Activated CD8-positive, alpha-beta T cell treated with anti-CD3 and anti-CD28 coated beads for 36 hours (primary cell): ENCODE measurements around the gene PTK6. TPM values are rescaled to one million over a fixed set of nuclear protein-coding genes. Genes with fewer than 3 reads are reported as not detected.

Experiments
- ATAC-seq: fragments of 200-7000 bp; cut with Tn5 transposase; one replicate; pipeline ENCODE4 v1.10.0; 2021; ENCODE audit warnings: mild to moderate bottlenecking, moderate library complexity
- CTCF ChIA-PET: fragments of 350-600 bp; sonication (Branson Sonifier 250); formaldehyde crosslinking; loops from one replicate; lab custom pipeline; 2021; ENCODE audit warnings: antibody characterized with exemption; lab: Charles Lee
- POLR2A ChIA-PET: fragments of 350-600 bp; sonication (Branson Sonifier 250); formaldehyde crosslinking; loops from one replicate; lab custom pipeline; 2021; ENCODE audit warnings: antibody characterized with exemption; lab: Charles Lee
- DNase-seq: peaks from one replicate; pipeline ENCODE4 v3.0.0-alpha.2; 2020
- H3K27ac Mint-ChIP-seq: one replicate; pipeline ENCODE4 v1.8.0; 2021; ENCODE audit warnings: mild to moderate bottlenecking, mixed read lengths
- H3K27me3 Mint-ChIP-seq: one replicate; pipeline ENCODE4 v1.8.0; 2021; ENCODE audit warnings: mixed read lengths
- H3K36me3 Mint-ChIP-seq: one replicate; pipeline ENCODE4 v1.8.0; 2021; ENCODE audit warnings: low read depth, mixed read lengths
- H3K4me1 Mint-ChIP-seq: one replicate; pipeline ENCODE4 v1.8.0; 2021; ENCODE audit warnings: low read depth, mixed read lengths
- H3K4me3 Mint-ChIP-seq: one replicate; pipeline ENCODE4 v1.8.0; 2021; ENCODE audit warnings: mild to moderate bottlenecking, moderate library complexity, mixed read lengths
- H3K9me3 Mint-ChIP-seq: one replicate; pipeline ENCODE4 v1.8.0; 2021; ENCODE audit warnings: mixed read lengths
- intact Hi-C: fragments of 100-400 bp; cut with micrococcal nuclease; formaldehyde crosslinking; loops from one replicate; pipeline ENCODE4 v1.10.0; 2022
- total RNA-seq, 2 experiments: library from RNA; stranded (reverse); gene quantifications; one replicate each; pipeline ENCODE4 v1.2.3, GENCODE V29; 2021
- TF ChIP-seq, protein P1 (sequence below): fragments of 200-600 bp; IDR thresholded peaks from one replicate; pipeline ENCODE4 v1.8.0; 2022; ENCODE audit warnings: antibody characterized with exemption, mild to moderate bottlenecking

PTK6 gene
- total RNA-seq, 2 experiments from 2014 or later: 0.18 TPM; not detected in 1

DNA sequence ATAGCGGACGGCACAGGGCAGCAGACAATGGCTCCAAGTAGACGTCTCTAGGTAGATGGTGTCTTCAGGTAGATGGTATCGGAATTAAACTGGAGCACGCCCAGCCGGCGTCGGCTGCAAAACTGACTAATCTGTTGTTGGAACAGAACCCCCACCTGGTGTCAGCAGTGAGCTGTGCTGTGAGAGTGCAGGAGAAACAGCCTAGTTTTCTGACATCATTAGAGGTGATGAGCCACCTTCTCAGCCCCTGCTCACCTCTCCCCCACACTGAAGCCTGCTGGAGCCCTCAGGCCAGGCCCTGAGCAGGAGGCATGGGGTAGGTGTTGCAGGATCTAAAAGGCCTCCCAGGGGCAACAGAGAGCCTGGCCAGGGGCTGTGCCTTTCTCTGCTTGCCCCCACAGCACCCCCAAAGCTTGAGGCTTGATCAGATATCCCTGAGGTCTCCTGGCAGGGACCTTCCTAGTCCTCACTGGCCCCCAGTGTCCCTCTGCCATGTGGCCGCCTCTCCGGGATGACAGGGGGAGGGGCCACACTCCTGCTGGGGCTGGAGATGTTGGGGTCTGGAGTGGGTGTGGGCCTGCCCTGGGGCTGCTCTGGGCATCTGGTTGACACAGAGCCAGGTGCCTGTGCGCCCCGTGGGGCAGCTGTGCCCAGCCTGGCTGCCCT is 43.8 kb upstream of the PTK6 start:
- no peak overlapping the region for H3K4me3 Mint-ChIP-seq
- H3K27me3 Mint-ChIP-seq: peaks cover 3% of the 10 kb centered on the region
- no peaks in the 10 kb centered on the region for H3K36me3 Mint-ChIP-seq
- TF ChIP-seq, protein P1, sequence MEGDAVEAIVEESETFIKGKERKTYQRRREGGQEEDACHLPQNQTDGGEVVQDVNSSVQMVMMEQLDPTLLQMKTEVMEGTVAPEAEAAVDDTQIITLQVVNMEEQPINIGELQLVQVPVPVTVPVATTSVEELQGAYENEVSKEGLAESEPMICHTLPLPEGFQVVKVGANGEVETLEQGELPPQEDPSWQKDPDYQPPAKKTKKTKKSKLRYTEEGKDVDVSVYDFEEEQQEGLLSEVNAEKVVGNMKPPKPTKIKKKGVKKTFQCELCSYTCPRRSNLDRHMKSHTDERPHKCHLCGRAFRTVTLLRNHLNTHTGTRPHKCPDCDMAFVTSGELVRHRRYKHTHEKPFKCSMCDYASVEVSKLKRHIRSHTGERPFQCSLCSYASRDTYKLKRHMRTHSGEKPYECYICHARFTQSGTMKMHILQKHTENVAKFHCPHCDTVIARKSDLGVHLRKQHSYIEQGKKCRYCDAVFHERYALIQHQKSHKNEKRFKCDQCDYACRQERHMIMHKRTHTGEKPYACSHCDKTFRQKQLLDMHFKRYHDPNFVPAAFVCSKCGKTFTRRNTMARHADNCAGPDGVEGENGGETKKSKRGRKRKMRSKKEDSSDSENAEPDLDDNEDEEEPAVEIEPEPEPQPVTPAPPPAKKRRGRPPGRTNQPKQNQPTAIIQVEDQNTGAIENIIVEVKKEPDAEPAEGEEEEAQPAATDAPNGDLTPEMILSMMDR: peak; percentile 48
- ChIA-PET POLR2A (no interaction called here), CTCF (interaction anchor here (1.1 to 2.5 kb wide), 5 partner anchors 9 to 61 kb away, joined by 3 to 11 read pairs (median 3); partner anchors contain the start of gene PTK6)
- H3K4me1 Mint-ChIP-seq: no peaks in the 10 kb centered on the region
- DNase-seq (peak; percentile 83), ATAC-seq (peak; percentile 98)
- no peaks in the 10 kb centered on the region for H3K9me3 Mint-ChIP-seq
- intact Hi-C loops: no loop called here
- no peak overlapping the region for H3K27ac Mint-ChIP-seq

DNA sequence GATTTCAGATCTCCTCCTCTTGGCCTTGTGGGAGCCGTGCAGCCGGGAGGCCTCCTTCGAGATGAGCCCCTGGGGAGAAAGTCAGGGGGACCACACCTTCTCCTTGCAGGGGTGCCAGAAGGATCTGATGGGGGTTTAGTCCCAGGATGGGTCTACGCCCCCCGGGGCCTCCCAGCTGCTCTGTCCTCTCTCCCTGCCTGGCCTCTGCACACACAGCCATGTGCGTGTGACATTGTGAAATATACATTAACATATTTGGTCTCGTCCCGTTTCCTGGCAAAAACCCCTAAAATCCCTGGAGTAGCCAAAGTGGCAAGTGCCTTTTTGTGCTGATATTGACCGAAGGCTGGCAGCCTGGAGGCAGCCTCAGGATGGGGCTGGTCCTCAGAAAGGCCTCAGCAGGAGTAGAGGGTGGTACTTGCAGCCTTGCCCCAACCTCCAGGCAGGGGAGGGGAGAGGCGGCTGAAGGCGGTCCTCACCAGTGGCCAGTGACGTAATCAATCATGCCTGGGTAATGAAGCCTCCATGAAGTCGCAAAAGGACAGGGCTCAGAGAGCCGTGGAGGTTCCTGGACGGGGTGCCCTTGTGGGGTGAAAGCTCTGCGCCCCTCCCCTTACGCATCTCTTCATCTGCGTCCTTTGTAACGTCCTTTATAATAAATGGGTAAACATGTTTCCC is 42.0 kb upstream of the PTK6 start:
- intact Hi-C loops: no loop called here
- DNase-seq: no peak
- H3K4me1 Mint-ChIP-seq: no peaks in the 10 kb centered on the region
- H3K4me3 Mint-ChIP-seq: no peak overlapping the region
- ChIA-PET POLR2A (no interaction called here), CTCF (interaction anchor here (0.9 to 1.2 kb wide), 3 partner anchors 40 to 201 kb away, joined by 3 to 8 read pairs (median 4); partner anchors contain the start of gene PTK6)
- TF ChIP-seq, protein P1: no peak
- H3K36me3 Mint-ChIP-seq: no peaks in the 10 kb centered on the region
- ATAC-seq: no peak
- no peaks in the 10 kb centered on the region for H3K9me3 Mint-ChIP-seq
- no peak overlapping the region for H3K27ac Mint-ChIP-seq
- peaks cover 5% of the 10 kb centered on the region for H3K27me3 Mint-ChIP-seq

DNA sequence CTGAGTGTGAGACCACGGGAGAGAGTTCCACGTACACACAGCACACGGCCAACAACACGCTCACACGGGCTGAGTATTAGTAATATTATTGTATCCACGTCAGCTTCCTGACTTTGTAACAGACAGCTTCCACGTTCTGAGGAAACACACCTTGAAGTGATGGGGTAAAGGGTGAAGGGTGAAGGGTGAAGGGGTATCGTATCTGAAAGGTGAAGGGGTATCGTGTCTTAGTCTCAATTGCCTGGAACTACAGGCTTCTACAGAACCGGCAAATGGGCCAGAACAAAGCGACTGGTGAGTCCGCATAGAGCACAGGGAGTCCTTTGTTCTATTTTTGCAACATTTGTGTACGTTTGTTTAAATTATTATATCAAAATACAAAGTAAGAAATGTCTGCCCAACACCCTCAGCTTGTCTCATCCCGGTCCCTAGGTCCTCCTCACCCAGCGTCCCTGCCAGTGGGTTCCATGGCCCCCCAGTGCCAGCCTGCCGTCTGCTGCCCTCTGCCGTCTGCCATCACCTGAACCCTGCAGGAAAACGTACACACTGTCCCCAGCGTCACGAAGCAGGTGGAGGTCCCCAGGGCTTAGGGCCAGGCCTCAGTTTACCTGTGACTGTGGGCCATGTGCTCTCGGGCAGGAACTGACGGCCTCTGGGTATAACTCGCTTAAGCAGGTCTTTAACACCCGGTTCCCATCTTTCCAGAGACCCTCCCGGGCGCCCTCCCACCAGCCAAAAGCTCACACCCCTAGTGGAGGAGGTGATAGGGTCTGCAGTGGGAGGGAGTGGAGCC is 41.2 kb upstream of the PTK6 start:
- H3K9me3 Mint-ChIP-seq: no peaks in the 10 kb centered on the region
- CTCF ChIA-PET: interaction anchor here (0.8 to 1.2 kb wide), 2 partner anchors 38 to 41 kb away, joined by 3 to 7 read pairs; partner anchors contain the start of gene PTK6

DNA sequence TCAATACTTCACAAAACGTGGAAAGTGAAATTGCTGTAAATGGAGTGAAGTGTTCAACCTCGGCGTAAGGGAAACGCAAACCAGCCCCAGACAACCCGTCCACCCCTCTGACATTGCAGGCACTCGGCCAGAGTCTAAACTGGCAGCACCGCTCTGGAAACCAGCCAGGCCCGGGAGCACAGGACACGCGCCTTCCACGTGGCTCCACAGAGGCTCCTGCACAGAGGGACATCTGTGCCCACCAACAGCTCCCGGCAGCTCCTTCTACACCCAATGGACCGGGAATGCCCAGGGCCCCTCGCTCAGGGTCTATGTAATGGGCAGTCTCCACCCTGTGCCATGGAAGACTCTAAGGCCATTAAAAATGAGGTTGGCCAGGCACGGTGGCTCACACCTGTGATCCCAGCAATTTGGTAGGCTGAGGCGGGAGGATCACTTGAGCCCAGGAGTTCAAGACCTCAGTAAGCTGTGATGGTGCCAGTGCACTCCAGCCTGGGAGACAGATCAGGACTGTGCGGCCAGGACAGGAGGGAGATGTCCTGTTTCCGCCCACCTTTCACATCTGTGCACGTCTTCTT is 40.2 kb upstream of the PTK6 start:
- no peak overlapping the region for H3K27ac Mint-ChIP-seq
- CTCF ChIA-PET: interaction anchor here (0.8 to 1.2 kb wide), 2 partner anchors 37 to 40 kb away, joined by 3 to 7 read pairs; partner anchors contain the start of gene PTK6
- intact Hi-C loops: no loop called here
- H3K36me3 Mint-ChIP-seq: no peaks in the 10 kb centered on the region
- no peak for ATAC-seq
- no peaks in the 10 kb centered on the region for H3K9me3 Mint-ChIP-seq
- peaks cover 5% of the 10 kb centered on the region for H3K27me3 Mint-ChIP-seq
- DNase-seq: no peak
- no peak overlapping the region for H3K4me3 Mint-ChIP-seq
- POLR2A ChIA-PET: no interaction called here
- TF ChIP-seq, protein P1: no peak
- H3K4me1 Mint-ChIP-seq: no peaks in the 10 kb centered on the region

More for the DNA sequence above, 41.2 kb upstream of the PTK6 start:
- TF ChIP-seq, protein P1: no peak
- Mint-ChIP-seq H3K4me3 (no peak overlapping the region), H3K4me1 (no peaks in the 10 kb centered on the region), H3K27ac (no peak overlapping the region), H3K27me3 (peaks cover 5% of the 10 kb centered on the region), H3K36me3 (no peaks in the 10 kb centered on the region)
- intact Hi-C loops: no loop called here
- DNase-seq (peak; percentile 37), ATAC-seq (peak; percentile 11)
- POLR2A ChIA-PET: interaction anchor here (0.5 kb wide), 1 partner anchor 97 kb away, joined by 3 read pairs; no protein-coding TSS in a partner anchor
